HEK293T (cell line): ENCODE data around the gene PDE7B.

Source experiments
- BHLHE40 ChIP-seq: fragments of 450-650 bp; IDR thresholded peaks from 2 replicates; pipeline ENCODE4 v1.6.1; 2016; ENCODE audit warnings: mild to moderate bottlenecking, moderate library complexity, borderline replicate concordance
- FOXA1 ChIP-seq: fragments of 450-650 bp; IDR thresholded peaks from 2 replicates; pipeline ENCODE4 v1.6.1; 2016; ENCODE audit warnings: mild to moderate bottlenecking
- L3MBTL2 ChIP-seq: fragments of 450-650 bp; conservative IDR thresholded peaks from 2 replicates; pipeline ENCODE4 v1.6.1; 2016; ENCODE audit warnings: mild to moderate bottlenecking
- LEF1 ChIP-seq: fragments of 450-650 bp; IDR thresholded peaks from 2 replicates; pipeline ENCODE4 v1.6.1; 2017; ENCODE audit warnings: mild to moderate bottlenecking, borderline replicate concordance
- SP1 ChIP-seq: fragments of 450-650 bp; IDR thresholded peaks from 2 replicates; pipeline ENCODE4 v1.6.1; 2017
- SUZ12 ChIP-seq: fragments of 450-650 bp; IDR thresholded peaks from 2 replicates; pipeline ENCODE4 v1.6.1; 2016; ENCODE audit warnings: mild to moderate bottlenecking
- TARDBP ChIP-seq: fragments of 450-650 bp; IDR thresholded peaks from 2 replicates; pipeline ENCODE4 v1.6.1; 2016

GRCh38 chr6:135906972-135907465 lies 55.5 kb downstream of the PDE7B start:
- TF ChIP-seq TARDBP: no peak
- no peak for TF ChIP-seq BHLHE40
- no peak for TF ChIP-seq LEF1
- no peak for TF ChIP-seq SP1
- no peak for TF ChIP-seq SUZ12
- TF ChIP-seq FOXA1: no peak
- no peak for TF ChIP-seq L3MBTL2
